NOMO-1 treated with DMSO at 0.1 percent for 48 hours (cell line): ENCODE measurements around the gene CD247.
A peak's percentile ranks its signal among the peaks of the same experiment; 100 is the strongest.

Experiments used
- DNase-seq: peaks from one replicate; lab custom pipeline; 2025; ENCODE audit not compliant: unreplicated experiment; lab: John Stamatoyannopoulos, UW

The CD247 gene

DNA sequence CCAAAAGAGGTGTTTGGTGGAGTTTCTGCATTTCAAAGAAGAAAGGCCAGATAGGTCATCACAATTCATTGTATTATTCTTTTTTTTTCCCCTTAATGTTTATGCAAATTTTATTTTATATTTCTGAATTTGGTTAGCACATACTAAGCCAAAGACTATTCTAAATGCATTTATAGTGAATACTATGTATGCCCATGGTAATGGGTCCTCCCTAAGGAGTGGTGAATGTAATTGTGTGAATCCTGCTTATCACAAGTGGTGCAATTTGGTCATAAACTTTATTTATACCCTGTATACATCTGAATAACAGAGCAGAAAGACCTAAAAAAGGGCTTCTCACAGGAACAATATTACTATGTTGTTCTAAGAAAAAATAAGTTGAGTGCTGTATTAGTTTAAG, 99.1 kb downstream of the CD247 start:
- DNase-seq: no peak

DNA sequence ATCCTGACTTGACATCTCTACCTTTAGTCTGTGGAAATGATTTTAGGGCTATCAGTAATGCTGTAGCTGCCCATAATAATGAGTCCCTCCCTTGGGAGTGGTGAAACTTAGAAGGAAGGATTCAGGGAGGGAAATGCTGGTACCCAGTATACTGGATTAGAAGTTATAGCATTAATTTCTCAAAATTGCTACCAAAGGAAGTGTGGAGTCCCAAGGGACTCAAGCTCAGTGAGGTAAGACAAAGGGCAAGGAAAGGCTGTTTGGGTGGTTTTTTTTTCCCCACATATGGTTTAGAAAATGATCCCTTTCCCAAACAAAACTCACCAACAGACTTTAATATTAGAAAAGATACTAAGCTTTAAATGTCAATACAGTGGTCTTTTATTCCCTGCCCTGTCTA, 99.9 kb downstream of the CD247 start:
- no peak for DNase-seq

DNA sequence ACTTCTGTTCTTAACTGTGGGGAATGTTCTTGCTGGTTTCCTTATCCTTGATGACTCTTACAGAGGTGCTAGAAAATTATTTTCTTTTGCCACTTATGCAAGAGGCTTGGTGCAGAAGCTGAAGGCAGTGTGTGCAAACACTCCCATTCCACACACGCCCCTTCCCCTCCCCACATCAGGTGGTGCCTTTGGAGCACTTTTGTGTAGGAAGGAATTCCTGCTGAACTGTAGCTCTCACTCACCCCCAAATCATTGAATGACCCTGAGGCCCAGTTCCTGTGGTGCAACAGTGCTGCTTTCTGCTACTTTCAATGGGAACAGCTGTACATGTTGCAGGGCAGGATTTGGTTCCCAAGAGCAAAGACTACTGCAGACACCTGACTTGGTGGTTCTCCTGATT, 101.8 kb downstream of the CD247 start:
- no peak for DNase-seq

DNA sequence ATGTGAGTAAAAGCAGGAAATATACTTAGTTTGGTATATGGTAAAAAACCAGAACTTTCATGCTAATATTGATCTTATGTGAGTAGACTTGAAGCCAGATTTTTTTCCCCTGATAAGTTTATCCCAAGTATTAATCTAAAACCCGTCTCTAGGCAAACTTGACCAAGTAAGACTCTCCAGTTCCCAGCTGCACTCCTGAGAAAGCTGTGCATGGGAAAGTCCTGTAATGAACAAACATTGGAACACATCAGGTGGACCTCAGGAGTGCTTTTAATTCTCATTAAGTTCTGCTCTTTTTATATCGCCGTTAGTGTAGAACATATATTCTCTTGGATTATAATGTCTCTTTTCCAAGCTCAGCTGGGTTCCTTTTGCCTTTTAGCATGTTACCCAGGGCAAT, 105.0 kb downstream of the CD247 start:
- no peak for DNase-seq

DNA sequence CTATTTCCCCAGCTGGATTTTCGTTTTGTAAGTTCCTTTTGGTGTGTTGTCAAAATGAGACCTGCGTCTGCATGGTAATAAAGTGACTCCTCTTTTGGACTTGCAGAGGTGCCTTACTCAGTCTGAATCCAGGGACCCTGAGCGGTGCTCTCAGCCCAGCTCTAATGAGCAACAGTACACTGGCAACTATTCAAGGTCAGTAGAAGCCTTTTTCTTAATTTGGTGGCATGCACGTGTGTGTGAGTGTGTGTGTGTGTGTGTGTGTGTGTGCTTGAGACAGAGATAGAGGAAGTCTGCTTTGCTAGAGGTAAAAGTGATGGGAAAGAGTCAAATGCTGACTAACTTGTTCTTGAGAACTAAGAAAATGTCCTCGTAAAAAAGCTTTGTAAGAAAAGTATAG, 105.4 kb downstream of the CD247 start:
- no peak for DNase-seq

DNA sequence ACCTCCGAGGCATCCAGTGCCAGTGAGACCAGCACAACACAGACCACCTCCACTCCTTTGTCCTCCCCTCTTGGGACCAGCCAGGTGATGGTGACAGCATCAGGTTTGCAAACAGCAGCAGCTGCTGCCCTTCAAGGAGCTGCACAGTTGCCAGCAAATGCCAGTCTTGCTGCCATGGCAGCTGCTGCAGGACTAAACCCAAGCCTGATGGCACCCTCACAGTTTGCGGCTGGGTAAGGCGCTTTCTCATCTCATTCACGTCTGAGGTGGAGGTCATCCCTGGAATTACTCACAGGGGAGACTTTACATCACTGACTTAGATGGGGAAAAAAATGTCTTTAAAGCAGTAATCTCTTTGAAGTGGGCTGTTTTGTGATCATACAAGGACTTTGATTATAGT, 106.3 kb downstream of the CD247 start:
- no peak for DNase-seq

DNA sequence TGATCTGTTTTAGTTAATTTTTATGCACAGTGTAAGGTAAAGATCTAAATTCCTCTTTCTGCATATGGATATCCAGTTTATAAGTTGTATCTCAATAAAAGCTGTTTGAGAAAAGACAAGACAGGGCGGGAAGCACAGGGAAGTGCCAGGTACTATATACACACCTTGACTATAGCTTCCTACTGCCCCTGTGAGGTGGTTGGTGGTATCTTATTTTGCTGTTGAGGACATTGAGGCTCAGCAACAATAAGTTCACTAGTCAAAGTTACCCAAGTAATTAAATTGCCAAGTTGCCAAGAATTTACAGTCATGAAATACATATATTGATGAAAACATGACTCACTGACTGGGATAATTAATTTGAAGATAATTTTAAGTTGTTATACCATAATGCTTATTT, 109.1 kb downstream of the CD247 start:
- no peak for DNase-seq

DNA sequence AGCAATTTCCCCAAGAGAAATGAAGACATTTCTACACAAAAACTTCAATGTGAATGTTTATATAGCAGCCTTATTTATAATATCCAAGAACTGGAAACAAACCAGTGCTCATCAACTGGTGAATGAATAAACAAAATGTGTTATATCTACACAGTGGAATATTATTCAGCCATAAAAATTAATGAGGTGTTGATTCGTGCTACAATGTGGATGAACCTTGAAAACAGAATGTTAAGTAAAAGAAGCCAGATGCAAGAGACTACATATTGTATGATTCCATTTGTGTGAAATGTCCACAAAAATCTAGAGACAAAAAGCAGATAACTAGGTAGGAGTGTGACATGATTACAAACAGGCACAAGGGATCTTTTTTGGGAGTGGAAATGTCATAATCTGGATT, 110.0 kb downstream of the CD247 start:
- no peak for DNase-seq

DNA sequence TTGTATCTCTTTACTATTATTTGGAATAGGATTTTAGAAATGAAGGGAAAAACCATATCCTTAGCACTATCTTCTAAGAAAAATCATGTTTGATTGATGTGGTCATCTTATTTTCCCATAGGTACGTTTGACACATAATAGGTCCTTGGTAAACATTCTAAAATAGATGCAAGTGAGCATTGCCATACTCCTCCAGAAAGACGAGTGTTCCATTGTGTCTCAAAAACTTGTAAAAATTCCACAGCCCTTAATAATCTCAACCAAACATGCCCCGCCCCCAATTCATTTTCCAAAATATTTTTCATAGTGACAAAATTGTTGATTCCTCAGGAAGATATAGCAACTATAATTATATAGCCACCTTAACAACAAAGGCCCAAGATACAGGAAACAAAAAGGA, 113.4 kb downstream of the CD247 start:
- no peak for DNase-seq

DNA sequence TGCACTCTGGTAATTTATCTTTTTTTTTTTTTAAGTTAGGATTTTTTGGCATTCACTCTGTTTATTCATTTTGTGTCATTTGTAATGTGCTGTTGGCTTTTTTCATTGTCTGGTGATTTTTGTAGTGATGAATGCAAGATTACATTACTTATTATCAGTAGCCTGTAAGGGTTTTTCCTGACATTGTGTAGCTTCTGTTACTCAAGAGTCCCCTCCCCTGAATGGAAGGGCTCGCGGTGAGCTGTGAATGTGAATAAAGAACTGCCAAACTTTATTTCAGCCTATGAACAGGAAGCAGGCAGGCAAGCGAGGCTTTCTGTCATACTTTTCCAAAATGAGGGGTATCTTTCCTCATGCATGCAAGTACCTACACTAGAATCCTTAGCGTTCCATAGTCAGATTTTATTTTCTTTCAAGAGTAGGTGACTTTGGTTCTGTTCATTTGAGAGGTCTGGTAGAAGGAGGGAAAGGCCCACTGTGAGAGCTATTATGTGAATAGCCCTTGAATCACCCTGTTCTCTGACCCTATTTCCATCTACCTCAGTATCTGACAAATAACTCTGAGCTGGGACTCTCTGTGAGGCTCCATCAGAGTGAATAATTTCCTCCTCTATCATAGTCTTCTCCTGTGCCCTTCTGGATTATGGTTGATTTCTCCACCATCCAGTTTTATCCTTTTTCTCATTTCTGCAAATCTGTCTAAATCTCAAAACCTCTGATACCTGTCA, 114.0 kb downstream of the CD247 start:
- DNase-seq: no peak

DNA sequence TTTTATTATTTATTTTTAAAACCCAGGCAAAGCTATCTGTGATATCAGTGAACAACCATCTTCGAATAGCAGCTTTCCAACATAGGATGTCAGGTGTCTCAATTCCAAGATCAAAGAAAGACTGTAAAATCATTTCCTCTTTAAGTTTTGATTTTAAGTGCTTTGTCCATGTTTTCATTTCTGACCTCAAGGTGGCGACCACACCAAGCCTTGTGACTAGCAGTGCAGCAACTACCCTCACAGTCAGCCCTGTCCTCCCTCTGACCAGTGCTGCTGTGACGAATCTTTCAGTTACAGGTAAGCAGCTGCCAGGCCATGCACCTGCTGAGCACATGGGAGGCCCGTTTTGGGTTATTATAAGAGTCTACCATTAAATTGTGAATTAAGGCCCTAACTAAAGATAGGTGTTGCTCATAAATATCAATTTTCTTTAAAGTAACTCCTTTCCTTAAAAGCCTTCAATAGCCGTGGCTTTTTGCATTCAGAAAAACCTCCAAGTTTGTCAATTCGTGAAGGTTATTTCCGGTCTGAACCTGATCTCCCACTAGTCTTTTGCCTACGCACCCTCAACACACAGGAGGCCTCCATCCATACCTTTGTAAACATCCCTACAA, 117.0 kb downstream of the CD247 start:
- DNase-seq: peak; percentile 44

DNA sequence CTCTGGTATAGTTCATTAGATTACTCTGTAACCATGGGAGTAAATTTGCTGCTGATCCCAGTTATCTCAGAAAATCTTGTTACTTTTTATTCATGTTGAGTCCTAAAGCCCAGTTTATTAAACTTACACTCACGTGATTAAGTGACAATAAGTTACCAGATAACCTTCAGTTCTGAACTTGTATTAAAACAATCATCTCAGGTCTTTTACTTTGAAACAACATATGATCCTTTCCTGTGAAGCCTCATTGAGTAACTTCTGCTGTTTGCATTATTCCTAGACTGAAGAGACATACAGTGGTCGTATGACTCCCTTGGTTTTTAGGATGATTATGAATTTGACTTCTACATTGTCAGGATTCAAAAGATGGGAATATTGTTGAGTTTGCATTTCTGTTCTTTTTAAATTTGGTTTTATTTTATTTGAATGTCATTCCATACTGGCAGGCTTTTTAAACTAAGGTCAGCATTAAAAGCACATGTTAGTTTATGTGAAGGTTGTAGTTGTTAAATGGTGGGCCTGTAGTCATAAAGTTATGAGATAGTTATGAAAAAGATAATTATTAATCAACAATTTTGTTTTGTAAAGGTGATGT, 117.9 kb downstream of the CD247 start:
- DNase-seq: no peak

DNA sequence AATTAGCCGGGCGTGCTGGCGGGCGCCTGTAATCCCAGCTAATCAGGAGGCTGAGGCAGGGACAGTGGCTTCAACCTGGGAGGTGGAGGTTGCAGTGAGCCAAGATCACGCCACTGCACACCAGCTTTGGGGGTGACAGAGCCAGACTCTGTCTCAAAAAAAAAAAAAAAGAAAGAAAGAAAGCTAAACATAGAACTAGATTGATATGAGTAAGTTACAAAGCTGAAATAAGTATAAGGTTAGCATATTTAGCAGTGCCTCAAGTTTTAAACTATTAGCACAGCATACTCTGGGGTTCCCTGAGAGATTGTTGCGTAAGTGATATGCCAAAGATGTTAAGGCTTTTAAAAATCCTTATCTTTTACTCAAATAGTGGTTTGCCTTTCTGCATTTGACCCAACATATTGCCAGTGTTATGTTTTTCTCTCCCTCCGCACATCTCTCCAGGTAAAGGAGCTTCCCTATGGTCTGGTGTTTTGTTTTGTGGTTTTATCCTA, 126.1 kb downstream of the CD247 start:
- DNase-seq: no peak

DNA sequence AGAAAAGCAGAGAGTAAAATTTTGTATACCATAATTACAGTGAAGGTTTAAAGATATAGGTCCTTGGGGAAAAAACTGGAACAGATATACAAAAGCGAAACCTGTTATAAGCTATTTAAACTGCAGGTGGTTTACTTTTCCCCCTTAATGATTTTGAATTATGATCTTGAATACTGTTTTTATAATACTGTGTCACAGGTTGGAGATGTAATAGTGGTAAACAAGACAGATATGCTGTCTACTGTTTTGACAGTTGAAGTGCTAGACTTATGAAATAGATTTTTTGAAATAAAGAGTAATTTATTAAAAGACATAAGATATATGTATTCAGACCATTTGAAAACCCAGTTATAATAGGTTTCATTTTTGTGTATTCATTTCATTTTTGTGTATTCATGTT, 129.4 kb downstream of the CD247 start:
- DNase-seq: no peak

DNA sequence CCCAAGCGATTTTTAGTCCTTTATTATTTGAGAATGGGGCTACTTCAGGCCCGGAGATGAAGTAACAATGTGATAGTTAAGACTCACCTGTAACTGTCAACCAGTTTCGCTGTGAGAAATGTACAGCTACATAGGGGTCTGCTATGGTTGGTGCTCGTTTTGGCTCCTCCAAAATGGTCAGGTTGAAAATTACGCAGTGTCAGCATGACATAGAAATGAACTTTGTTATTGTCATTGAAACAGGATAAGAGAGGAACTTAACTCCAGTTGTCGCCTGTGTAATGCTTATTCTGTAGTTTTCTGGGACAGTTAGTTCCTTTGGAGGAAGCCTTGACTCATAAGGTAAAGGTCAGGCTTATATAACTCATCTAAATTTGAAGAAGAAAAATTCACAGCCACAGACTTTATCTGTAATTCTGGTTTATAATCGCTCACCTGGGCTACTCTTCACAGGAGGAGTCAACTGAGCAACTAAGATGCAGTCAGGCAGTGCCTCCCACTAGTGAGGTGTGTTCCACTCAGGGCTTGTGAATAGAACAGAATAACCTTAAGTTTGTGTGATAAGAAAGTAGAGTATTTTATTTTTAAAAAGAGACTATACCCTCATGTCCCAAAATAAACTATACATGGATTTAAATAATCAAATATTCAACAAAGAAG, 130.9 kb downstream of the CD247 start:
- DNase-seq: no peak
